ENCODE measurements around the gene WWOX. TPM values are rescaled to one million over a fixed set of nuclear protein-coding genes. Genes with fewer than 3 reads are reported as not detected.

The WWOX gene
- total and polyA plus RNA-seq, 2 of the 8 experiments (the other 6 are each of a cell fraction or from before 2014, with no cell fraction given), result 5.4 to 16.7 TPM

- no peaks in the 10 kb centered on the region for H4K20me1 ChIP-seq (replicated peaks in 1 of 2; ENCODE audit: control insufficient read depth in 1 of 2, insufficient read depth in 2 of 2, low read length in 2 of 2)
- H3K79me2 ChIP-seq (ENCODE audit: control insufficient read depth in 1 of 2, insufficient read depth in 2 of 2, low read length in 2 of 2), result no peaks in the 10 kb centered on the region
- H3K4me3 ChIP-seq (ENCODE audit: extremely low read depth in 1 of 4, insufficient read depth in 2 of 4, low read depth in 3 of 4, low read length in 4 of 4), result no peak overlapping the region
- no peak overlapping the region for H2BK20ac ChIP-seq (ENCODE audit: low read length)
- no peak overlapping the region for H3K9ac ChIP-seq (replicated peaks in 1 of 4; ENCODE audit: extremely low read depth in 1 of 4, low read depth in 3 of 4, low read length in 3 of 4)
- no peak overlapping the region for H4K91ac ChIP-seq (replicated peaks; ENCODE audit: insufficient read length, low read length)
- no peak overlapping the region for H2BK120ac ChIP-seq (replicated peaks; ENCODE audit: low read depth, low read length)
- H2BK5ac ChIP-seq (ENCODE audit: low read depth, low read length), result no peak overlapping the region
- H3K4me2 ChIP-seq (ENCODE audit: insufficient read depth in 1 of 2, low read depth in 2 of 2, low read length in 2 of 2), result no peak overlapping the region
- H3K27me3 ChIP-seq (replicated peaks in 1 of 4; ENCODE audit: control insufficient read depth in 3 of 4, extremely low read depth in 1 of 4, insufficient read depth in 3 of 4, low read length in 3 of 4), result no peaks in the 10 kb centered on the region
- H3K14ac ChIP-seq (ENCODE audit: insufficient read length), result no peak overlapping the region
- WGBS, 2 experiments (ENCODE audit: extremely low coverage in 1 of 2, insufficient coverage in 1 of 2, insufficient read length in 1 of 2, insufficient replicate concordance in 2 of 2, low coverage in 1 of 2, low lambda C conversion rate in 2 of 2, missing lambda C conversion rate in 1 of 2), result 92% methylated on average over 1 of the region's 1 CpG; no CpG with 5 or more reads in 1 of the 2 experiments
- no peak overlapping the region for H4K5ac ChIP-seq (ENCODE audit: insufficient read length, low read depth, low read length)
- no peak overlapping the region for H4K8ac ChIP-seq (ENCODE audit: extremely low read depth, insufficient read depth, low read length)
- H2AK5ac ChIP-seq (ENCODE audit: low read depth, low read length), result no peak overlapping the region
- H3K4me1 ChIP-seq (replicated peaks in 1 of 4; ENCODE audit: control insufficient read depth in 3 of 4, insufficient read depth in 4 of 4, low read length in 3 of 4), result no peaks in the 10 kb centered on the region; a peak in 1 of 7 replicates
- H3K27ac ChIP-seq (ENCODE audit: low read depth, low read length), result no peak overlapping the region
- H3K23ac ChIP-seq (ENCODE audit: insufficient read length), result no peak overlapping the region
- H3K56ac ChIP-seq (replicated peaks; ENCODE audit: insufficient read length, low read depth, low read length), result no peak overlapping the region
- no peak overlapping the region for H2BK12ac ChIP-seq (ENCODE audit: low read depth, low read length)
- no peak overlapping the region for H3K18ac ChIP-seq (ENCODE audit: extremely low read depth, low read length)
- no peak for DNase-seq (ENCODE audit: low read depth in 1 of 2, low spot score in 2 of 2)
- H2BK15ac ChIP-seq (ENCODE audit: low read length), result no peak overlapping the region
- H3K79me1 ChIP-seq (ENCODE audit: low read depth, low read length), result no peaks in the 10 kb centered on the region
- H3K4ac ChIP-seq (replicated peaks; ENCODE audit: insufficient read length, low read depth, low read length), result no peak overlapping the region
- no peaks in the 10 kb centered on the region for H3K36me3 ChIP-seq (ENCODE audit: control insufficient read depth in 2 of 4, insufficient read depth in 4 of 4, low read length in 3 of 4)
- ChIA-PET POLR2A (ENCODE audit: partially characterized antibody) (interaction anchor here (0.6 kb wide), 1 partner anchor 526 kb away, joined by 3 read pairs; no protein-coding TSS in a partner anchor), CTCF (ENCODE audit: partially characterized antibody) (no interaction called here)
- no peak for TF ChIP-seq POLR2AphosphoS5 (IDR thresholded peaks at IDR 0.05; ENCODE audit: low read depth, low read length)
- TF ChIP-seq CBX5 (IDR thresholded peaks at IDR 0.05; ENCODE audit: low read depth, low read length), result no peak
- no peak for TF ChIP-seq TAF7 (optimal IDR thresholded peaks at IDR 0.05; ENCODE audit: borderline replicate concordance, low read depth, low read length)
- no peak for TF ChIP-seq KDM1A (IDR thresholded peaks at IDR 0.05; ENCODE audit: borderline replicate concordance, low read length)
- no peak for TF ChIP-seq ZNF274 (IDR thresholded peaks at IDR 0.05; ENCODE audit: borderline replicate concordance, extremely low read depth, low read length)
- TF ChIP-seq KDM5A (IDR thresholded peaks at IDR 0.05; ENCODE audit: low read length), result no peak
- no peak for TF ChIP-seq RFX5 (IDR thresholded peaks at IDR 0.05; ENCODE audit: borderline replicate concordance, low read depth, low read length)
- no peak for TF ChIP-seq E2F6 (IDR thresholded peaks at IDR 0.05)
- no peak for TF ChIP-seq JUND (IDR thresholded peaks at IDR 0.05; ENCODE audit: low read length)
- no peak overlapping the region for H2AFZ ChIP-seq (ENCODE audit: low read length)
- H3K23me2 ChIP-seq (ENCODE audit: low read depth, low read length), result no peaks in the 10 kb centered on the region
- FAIRE-seq, result no peak
- no peaks in the 10 kb centered on the region for H3K9me3 ChIP-seq (ENCODE audit: insufficient read depth in 2 of 2, low read depth in 1 of 2, low read length in 1 of 2)
These were observed 1028.3 kb downstream of the WWOX start for GRCh38 chr16:79127766-79128165.

All from H1 (cell line).